Measurements from ENCODE around the gene HS3ST2.
"Not testable (repeated sequence)": the region's sequence is repeated elsewhere in the genome, so short reads cannot be mapped to it uniquely, and the experiment has no call there.

The HS3ST2 gene

GRCh38 chr16:22814711-22815105 is 746 bp downstream of the HS3ST2 start:
- DNase-seq, result peak in 2 of 3 donors; percentile 32 to 46

DNA sequence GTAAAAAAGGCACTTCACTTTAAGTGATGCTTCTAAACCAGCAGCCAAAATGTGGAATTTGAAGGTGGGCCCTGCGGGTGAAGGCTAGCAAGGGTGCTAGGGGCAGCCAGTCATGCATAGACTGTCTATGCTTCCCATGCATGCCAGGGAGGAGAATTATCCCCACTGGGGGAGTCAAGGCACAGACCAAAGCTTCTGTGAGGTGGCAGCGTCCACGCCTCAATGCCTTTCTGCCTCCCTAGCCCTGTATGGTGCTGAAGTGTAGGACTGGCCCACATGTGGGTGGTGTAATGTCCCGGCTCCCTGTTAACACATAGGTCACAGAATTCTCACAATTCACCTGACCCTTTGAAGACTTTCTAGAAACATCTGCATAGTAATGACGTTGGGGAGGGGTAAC is 1.9 kb downstream of the HS3ST2 start:
- peak in 1 of 3 donors; percentile 8 for DNase-seq

DNA sequence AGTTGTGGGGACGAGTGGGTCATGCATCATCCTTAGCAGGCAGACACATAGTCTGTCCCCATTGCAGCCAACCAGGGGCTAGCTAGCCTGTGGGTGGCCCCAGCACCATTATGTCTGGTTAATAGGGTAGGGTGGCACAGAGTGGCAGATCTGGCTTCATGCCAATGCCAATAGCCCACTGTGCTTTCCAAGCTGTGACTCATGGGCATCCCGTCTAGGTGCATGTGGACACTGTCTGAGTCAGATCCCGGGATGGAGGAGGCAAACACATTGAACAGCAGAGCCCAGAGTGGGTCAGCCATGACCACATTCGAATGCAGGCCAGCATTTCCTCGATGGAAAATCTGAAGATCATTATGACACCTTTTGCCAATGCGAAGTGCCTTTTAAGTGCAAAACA is 2.5 kb downstream of the HS3ST2 start:
- peak; percentile 25 to 32 (median 31) for DNase-seq

- DNase-seq, result not testable (repeated sequence)
These were observed 4.8 kb downstream of the HS3ST2 start for GRCh38 chr16:22818736-22819135.

GRCh38 chr16:22838681-22839080 is 24.7 kb downstream of the HS3ST2 start:
- no peak for DNase-seq

- DNase-seq, result not testable (repeated sequence)
These were observed 28.1 kb downstream of the HS3ST2 start for GRCh38 chr16:22842031-22842430.

- no peak for DNase-seq
These were observed 29.2 kb downstream of the HS3ST2 start for GRCh38 chr16:22843122-22843521.

GRCh38 chr16:22843856-22844255 is 29.9 kb downstream of the HS3ST2 start:
- peak in 2 of 3 donors; percentile 24 to 35 for DNase-seq

GRCh38 chr16:22844416-22844815 is 30.5 kb downstream of the HS3ST2 start:
- peak; percentile 28 to 50 (median 44) for DNase-seq

DNA sequence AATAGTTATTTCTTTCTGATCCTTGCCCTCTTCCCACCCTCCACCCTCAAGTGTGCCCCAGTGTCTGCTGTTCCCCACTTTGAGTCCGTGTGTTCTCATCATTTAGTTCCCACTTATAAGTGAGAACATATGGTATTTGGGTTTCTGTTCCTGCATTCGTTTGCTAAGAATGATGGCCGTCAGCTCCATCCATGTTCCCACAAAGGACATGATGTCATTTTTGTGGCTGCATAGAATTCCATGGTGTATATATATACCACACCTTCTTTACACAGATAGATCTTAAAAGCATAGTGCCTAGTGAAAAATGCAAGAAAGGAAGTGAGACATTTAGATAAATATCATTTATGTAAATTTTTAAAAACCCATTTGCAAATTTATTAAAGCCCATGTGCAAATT is 33.1 kb downstream of the HS3ST2 start:
- no peak for DNase-seq

DNA sequence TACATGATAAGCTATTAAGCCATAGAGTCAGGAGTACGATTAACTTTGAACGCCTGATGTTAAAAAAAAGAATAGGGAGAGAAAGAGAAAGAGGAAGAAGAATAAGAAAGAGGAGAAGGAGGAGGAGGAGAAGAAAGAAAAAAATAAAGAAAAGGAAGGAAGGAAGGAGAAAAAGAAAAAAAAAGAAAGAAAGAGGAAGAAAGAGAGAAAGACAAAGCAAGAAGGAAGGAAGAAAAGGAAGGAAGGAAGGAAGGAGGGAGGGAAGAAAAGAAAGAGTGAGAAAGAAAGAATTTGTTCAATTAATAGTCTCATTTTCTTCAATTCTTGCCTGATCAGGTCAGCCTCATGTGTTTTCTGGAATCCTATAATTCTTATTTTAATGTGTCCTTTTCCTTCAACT is 33.7 kb downstream of the HS3ST2 start:
- no peak for DNase-seq

DNA sequence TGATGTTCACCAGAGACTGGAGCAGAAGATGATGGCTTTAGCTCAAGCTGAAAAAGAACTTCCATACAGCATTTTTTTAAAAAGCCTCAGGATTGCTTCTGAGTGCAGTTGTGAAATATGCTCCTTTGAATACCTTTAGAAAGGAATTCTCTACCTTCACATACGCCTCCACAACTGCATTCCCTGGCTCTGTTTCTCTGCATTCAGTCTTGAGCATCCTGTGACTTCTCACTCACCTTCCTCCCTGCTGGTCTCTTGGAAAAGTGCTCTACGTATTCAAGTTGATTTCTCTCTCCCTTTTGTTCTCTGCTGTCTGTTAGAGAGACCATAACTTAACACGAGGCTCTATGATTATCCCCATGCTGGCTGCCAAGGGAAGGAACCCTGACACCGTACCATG is 34.5 kb downstream of the HS3ST2 start:
- DNase-seq, result no peak

GRCh38 chr16:22849517-22849916 is 35.6 kb downstream of the HS3ST2 start:
- DNase-seq, result no peak

DNA sequence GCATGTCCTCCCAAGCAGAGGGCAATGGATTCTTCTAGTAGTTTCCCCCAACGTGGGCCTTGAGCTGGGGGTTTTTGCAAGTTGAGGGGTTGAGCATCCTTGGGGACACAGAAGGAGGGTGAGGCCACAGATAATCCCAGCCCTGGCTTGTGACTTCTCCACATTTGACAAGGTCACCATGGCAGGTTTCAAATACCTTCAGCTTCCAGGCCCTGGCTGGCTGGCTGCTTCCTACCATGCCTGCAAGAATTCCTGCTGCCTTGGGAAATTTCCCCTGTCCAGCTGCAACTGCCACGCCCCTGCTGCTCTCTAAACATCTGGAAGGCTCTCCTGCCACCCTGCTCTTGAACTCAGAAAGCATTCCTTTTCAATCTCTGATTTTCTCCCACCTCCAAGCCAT is 41.3 kb downstream of the HS3ST2 start:
- no peak for DNase-seq

DNA sequence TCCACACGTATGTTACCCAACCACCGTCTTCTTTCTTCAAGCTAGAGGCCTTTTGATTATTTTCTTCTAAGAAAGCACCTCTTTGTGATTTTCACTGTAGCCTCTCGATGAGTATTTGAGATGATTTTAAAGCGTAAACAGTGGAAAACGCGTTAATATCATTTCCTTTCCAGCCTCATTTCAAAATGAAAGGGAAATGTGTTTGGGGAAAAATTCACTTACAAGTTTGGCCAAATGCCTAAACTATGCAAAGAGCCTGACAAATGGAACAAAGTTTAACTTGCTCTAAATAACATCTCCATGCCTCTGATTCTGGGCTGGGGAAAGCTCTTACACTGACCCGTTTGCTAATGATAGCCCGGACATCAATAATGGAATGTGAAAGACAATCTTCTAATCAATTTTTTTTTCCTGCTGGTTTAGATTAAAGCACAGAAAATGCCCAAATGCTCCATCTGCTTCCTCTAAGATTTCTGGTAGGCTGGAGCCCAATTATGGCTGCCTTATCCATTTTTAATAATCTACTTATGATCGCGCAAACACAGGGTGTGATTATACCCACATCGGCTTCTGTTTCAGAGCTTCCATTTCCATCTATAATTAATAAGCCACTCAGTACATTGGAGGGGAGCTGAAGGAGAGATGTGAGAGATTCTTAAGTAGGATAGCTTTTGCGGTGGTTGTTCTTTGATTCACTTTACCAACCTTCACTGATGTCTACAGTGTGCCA is 43.5 kb downstream of the HS3ST2 start:
- no peak for DNase-seq

DNA sequence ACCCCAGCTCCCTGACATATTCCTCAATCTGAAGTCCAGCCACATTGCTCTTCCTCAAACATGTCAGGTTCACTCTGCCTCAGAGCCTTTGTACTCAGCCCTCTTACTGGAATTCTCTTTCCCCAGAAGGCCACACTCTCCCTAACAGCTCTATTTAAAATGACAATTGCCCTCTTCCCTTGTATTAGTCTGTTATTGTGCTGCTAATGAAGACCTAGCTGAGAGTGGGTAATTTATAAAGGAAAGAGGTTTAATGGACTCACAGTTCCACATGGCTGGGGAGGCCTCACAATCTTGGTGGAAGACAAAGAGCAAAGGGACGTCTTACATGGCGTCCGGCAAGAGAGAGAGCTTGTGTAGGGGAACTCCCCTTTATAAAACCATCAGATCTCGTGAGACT is 46.0 kb downstream of the HS3ST2 start:
- no peak for DNase-seq

- peak; percentile 41 to 66 (median 54) for DNase-seq
These were observed 47.6 kb downstream of the HS3ST2 start for GRCh38 chr16:22861580-22861979.

DNA sequence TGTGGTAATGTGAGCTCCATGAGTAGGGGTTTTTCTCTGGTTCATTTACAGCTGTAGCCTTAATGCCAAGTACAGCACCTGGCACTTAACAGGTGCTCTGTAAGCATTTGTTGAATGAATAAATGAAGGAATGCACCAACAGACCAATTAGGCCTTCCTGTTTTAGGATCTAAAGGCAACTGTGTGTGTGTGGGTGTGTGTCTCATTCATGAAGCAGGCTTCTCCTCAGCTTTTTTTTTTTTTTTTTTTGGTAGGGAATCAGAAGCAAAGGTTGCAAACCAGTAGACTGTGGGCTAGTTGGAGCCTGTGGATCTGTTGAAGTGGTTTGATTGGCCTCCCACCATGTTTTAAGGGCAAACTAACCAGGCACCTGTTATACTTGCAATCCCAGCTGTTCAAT is 48.1 kb downstream of the HS3ST2 start:
- peak; percentile 20 to 39 (median 36) for DNase-seq

- DNase-seq, result no peak
These were observed 50.4 kb downstream of the HS3ST2 start for GRCh38 chr16:22864375-22864774.

DNA sequence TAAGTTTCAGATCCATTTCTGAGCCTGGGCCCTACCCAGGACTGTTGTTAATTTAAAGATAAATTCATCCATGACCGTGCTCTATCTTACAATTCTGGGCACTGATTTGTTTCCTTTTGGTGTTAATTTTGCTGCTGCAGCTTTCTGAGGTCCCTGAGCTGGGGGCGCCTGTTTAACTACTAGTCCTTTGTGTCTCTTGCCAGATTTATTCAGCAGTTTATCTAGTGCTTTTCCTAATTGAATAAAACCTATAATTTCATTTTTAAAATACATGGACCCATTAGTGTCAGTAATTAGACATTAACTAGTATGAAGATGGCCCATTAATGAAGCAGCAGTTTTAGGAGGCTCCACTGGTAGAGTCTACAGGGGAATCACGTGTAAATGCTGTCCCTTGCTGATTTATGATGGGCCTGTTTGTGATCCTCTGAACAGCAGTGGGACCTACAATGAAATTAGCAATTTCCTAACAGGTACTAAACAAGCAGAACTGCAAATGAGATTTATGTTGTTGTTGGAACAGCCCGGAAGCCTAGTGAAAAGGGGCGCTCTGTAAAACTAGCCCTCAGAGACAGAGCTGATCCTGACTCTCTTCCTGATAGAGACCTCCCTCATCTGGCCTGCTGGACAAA is 54.7 kb downstream of the HS3ST2 start:
- DNase-seq, result no peak

DNA sequence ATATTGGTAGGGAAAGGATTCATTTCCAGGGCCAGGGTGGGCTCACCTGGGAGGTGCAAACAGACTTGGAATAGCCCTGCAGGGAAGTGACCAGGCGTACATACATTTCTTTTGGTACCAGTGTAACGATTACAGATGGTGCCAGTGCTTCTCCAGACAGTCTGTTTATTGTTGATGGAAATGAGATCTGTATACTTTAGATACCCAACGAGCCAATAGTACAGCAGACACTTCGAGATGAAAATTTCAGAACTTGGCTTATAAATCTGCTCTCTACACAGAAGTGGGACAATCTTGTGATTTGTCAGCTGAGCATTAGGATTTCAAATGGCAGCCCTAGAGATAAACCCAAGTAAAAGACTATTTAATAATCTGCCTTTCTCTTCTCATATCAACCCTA is 57.9 kb downstream of the HS3ST2 start:
- DNase-seq, result no peak

DNA sequence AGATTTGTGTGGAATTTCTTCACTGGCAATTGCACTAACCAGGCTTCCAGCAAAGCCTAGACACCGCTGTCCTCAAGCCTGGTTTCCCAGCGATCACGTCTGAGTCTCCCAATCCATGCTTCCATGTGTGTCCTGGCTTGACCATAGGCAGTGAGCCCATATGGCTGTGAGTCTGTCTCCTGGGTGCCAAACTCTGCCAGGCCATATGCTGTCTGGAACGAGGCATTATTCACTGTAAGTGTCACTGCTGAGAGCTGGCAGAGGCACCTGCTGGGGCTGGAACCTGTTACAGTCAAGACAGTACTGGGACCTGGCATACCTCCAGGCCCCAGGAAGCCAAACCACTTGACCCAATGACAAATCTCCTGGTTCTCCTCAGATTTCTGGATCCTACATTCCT is 60.4 kb downstream of the HS3ST2 start:
- DNase-seq, result no peak

DNA sequence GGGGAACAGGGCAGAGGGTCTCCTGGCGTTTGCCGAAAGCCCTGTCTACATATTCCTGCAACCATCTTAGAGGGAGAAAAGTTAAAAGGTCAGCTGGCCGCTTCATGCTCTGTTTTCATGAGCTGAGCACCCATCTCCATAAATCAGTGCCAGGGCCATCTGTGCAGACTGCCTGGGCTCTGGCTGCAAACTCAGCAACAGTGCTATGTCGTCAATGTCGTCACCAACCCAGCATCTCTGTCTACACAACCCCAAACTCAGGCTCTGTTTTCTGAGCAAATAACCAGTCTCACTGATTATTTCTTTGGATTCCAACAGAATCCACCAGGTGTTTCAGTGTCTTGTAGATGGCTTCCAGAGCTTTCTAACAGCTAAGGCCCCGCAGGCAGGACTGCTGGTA is 65.0 kb downstream of the HS3ST2 start:
- no peak for DNase-seq

GRCh38 chr16:22879466-22879865 is 65.5 kb downstream of the HS3ST2 start:
- no peak for DNase-seq

DNA sequence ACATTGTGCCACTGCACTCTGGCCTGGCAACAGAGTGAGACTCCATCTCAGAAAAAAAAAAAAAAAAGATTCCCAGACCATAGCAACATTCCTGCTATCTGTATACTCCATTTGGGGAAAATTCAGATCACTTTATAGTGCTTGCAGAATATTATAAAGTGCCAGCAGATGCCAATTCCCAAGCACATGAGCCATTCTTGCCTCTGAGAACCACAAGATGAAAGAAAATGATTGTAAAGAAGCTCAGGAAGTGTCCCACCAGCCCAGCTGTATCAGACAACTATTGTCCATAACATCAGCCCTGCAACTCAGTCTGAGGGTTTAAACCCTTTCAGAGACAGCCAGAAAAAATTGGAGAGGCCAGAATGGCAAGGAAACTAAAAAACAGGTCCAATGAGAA is 69.0 kb downstream of the HS3ST2 start:
- no peak for DNase-seq

All from suppressor macrophage treated with lipopolysaccharide for 1 hour (primary cell).